Measurements from ENCODE around the gene B3GNT9. TPM values are rescaled to one million over a fixed set of nuclear protein-coding genes. Genes with fewer than 3 reads are reported as not detected.

B3GNT9 gene
- total RNA-seq, 1 donor from 2014 or later: 44.1 TPM

- Mint-ChIP-seq H3K4me3 (ENCODE audit: unreplicated experiment) (no peak overlapping the region), H3K36me3 (ENCODE audit: unreplicated experiment) (peaks cover 13% of the 10 kb centered on the region), H3K9me3 (ENCODE audit: unreplicated experiment) (no peaks in the 10 kb centered on the region), H3K27ac (ENCODE audit: unreplicated experiment) (no peak overlapping the region), H3K27me3 (ENCODE audit: unreplicated experiment) (no peaks in the 10 kb centered on the region), H3K4me1 (ENCODE audit: unreplicated experiment) (peaks cover 1% of the 10 kb centered on the region)
- TF ChIP-seq CTCF (IDR thresholded peaks at IDR 0.05): peak; percentile 55
- no peak for DNase-seq (ENCODE audit: extremely low spot score, unreplicated experiment)
These were observed 50.1 kb downstream of the B3GNT9 start for GRCh38 chr16:67100569-67101310.

- peaks cover 13% of the 10 kb centered on the region for H3K36me3 Mint-ChIP-seq (ENCODE audit: unreplicated experiment)
- TF ChIP-seq CTCF (IDR thresholded peaks at IDR 0.05): no peak
- no peak for DNase-seq (ENCODE audit: extremely low spot score, unreplicated experiment)
- no peak overlapping the region for H3K27ac Mint-ChIP-seq (ENCODE audit: unreplicated experiment)
- no peaks in the 10 kb centered on the region for H3K9me3 Mint-ChIP-seq (ENCODE audit: unreplicated experiment)
- no peak overlapping the region for H3K4me3 Mint-ChIP-seq (ENCODE audit: unreplicated experiment)
- peaks cover 1% of the 10 kb centered on the region for H3K4me1 Mint-ChIP-seq (ENCODE audit: unreplicated experiment)
- no peaks in the 10 kb centered on the region for H3K27me3 Mint-ChIP-seq (ENCODE audit: unreplicated experiment)
These were observed 52.2 kb downstream of the B3GNT9 start for GRCh38 chr16:67098599-67098998.

Other genes with a start within 250 kb of the B3GNT9 start
- not detected in 2 replicates for gene CDH16, start 232.1 kb downstream of the B3GNT9 start, total RNA-seq
- gene RRAD, start 225.5 kb downstream of the B3GNT9 start, total RNA-seq: 0.26 and 0.89 TPM in 2 replicates
- gene CIAO2B, start 216.6 kb downstream of the B3GNT9 start, total RNA-seq: 65.6 and 69.9 TPM in 2 replicates
- gene CES2, start 215.5 kb downstream of the B3GNT9 start, total RNA-seq: 38.6 and 40.5 TPM in 2 replicates
- gene CES3, start 189.7 kb downstream of the B3GNT9 start, total RNA-seq: 0.24 and 0.73 TPM in 2 replicates
- gene CES4A, start 162.4 kb downstream of the B3GNT9 start, total RNA-seq: 3.3 and 3.8 TPM in 2 replicates
- gene CBFB, start 121.8 kb downstream of the B3GNT9 start, total RNA-seq: 75.2 and 88.3 TPM in 2 replicates
- gene PHAF1, start 41.1 kb downstream of the B3GNT9 start, total RNA-seq: 19.5 and 19.8 TPM in 2 replicates
- gene TRADD, start 8.9 kb upstream of the B3GNT9 start, total RNA-seq: 13.4 and 14.1 TPM in 2 replicates
- 12.8 and 15.5 TPM in 2 replicates for gene FBXL8, start 9.0 kb upstream of the B3GNT9 start, total RNA-seq
- gene HSF4, start 13.7 kb upstream of the B3GNT9 start, total RNA-seq: 19.6 and 22.3 TPM in 2 replicates
- gene NOL3, start 19.5 kb upstream of the B3GNT9 start, total RNA-seq: 15.8 and 22.8 TPM in 2 replicates
- gene MATCAP1, start 33.0 kb upstream of the B3GNT9 start, total RNA-seq: 26.6 and 35.7 TPM in 2 replicates
- gene EXOC3L1, start 39.1 kb upstream of the B3GNT9 start, total RNA-seq: not detected in 2 replicates
- 40.0 and 43.4 TPM in 2 replicates for gene E2F4, start 41.2 kb upstream of the B3GNT9 start, total RNA-seq
- 1.7 and 2.1 TPM in 2 replicates for gene ELMO3, start 48.1 kb upstream of the B3GNT9 start, total RNA-seq
- 41.0 and 44.5 TPM in 2 replicates for gene TMEM208, start 76.1 kb upstream of the B3GNT9 start, total RNA-seq
- gene FHOD1, start 96.5 kb upstream of the B3GNT9 start, total RNA-seq: 60.0 and 71.7 TPM in 2 replicates
- 4.2 and 4.4 TPM in 2 replicates for gene SLC9A5, start 98.0 kb upstream of the B3GNT9 start, total RNA-seq
- 10.1 and 11.4 TPM in 2 replicates for gene PLEKHG4, start 128.5 kb upstream of the B3GNT9 start, total RNA-seq
- 0.39 TPM in 1 of 2 replicates, not detected in the other for gene KCTD19, start 175.7 kb upstream of the B3GNT9 start, total RNA-seq
- gene LRRC36, start 175.8 kb upstream of the B3GNT9 start, total RNA-seq: not detected in 2 replicates
- gene TPPP3, start 242.5 kb upstream of the B3GNT9 start, total RNA-seq: 1.4 and 1.5 TPM in 2 replicates